ENCODE measurements around the gene PRSS12. TPM values are rescaled to one million over a fixed set of nuclear protein-coding genes. Genes with fewer than 3 reads are reported as not detected.

Gene PRSS12
- total RNA-seq, 1 donor from 2014 or later: not detected

GRCh38 chr4:118285931-118286330 is 66.9 kb downstream of the PRSS12 start:
- intact Hi-C loops (cut with micrococcal nuclease): no loop called here
- peaks cover 31% of the 10 kb centered on the region for H3K36me3 Mint-ChIP-seq (ENCODE audit: low read depth)
- H3K9me3 Mint-ChIP-seq: no peaks in the 10 kb centered on the region
- no peak overlapping the region for H3K4me3 Mint-ChIP-seq
- TF ChIP-seq CTCF (IDR thresholded peaks at IDR 0.05): no peak
- no peak overlapping the region for H3K27ac Mint-ChIP-seq
- DNase-seq: no peak
- POLR2A ChIA-PET: no interaction called here
- peaks cover 36% of the 10 kb centered on the region for H3K4me1 Mint-ChIP-seq
- CTCF ChIA-PET: no interaction called here
- ATAC-seq (ENCODE audit: low read depth): no peak
- no peaks in the 10 kb centered on the region for H3K27me3 Mint-ChIP-seq

- CTCF ChIA-PET: interaction anchor here (1.1 to 1.6 kb wide), 2 partner anchors 12 to 69 kb away, joined by 3 to 4 read pairs; partner anchors contain the start of gene PRSS12
- POLR2A ChIA-PET: no interaction called here
- H3K9me3 Mint-ChIP-seq: no peaks in the 10 kb centered on the region
- H3K36me3 Mint-ChIP-seq (ENCODE audit: low read depth): peaks cover 47% of the 10 kb centered on the region
- ATAC-seq (ENCODE audit: low read depth) (peak; percentile 74), DNase-seq (no peak)
- peak overlapping the region; percentile 59 for H3K27ac Mint-ChIP-seq
- TF ChIP-seq CTCF (IDR thresholded peaks at IDR 0.05): no peak
- no peak overlapping the region for H3K4me3 Mint-ChIP-seq
- H3K27me3 Mint-ChIP-seq: no peaks in the 10 kb centered on the region
- peaks cover 53% of the 10 kb centered on the region for H3K4me1 Mint-ChIP-seq
- intact Hi-C loops (cut with micrococcal nuclease): no loop called here
Observed at GRCh38 chr4:118284169-118284568, 68.6 kb downstream of the PRSS12 start.

GRCh38 chr4:118282692-118283091 is 70.1 kb downstream of the PRSS12 start:
- H3K36me3 Mint-ChIP-seq (ENCODE audit: low read depth): peaks cover 58% of the 10 kb centered on the region
- H3K27ac Mint-ChIP-seq: peak overlapping the region; percentile 32
- DNase-seq (no peak), ATAC-seq (ENCODE audit: low read depth) (no peak)
- no peak overlapping the region for H3K4me3 Mint-ChIP-seq
- H3K27me3 Mint-ChIP-seq: no peaks in the 10 kb centered on the region
- intact Hi-C loops (cut with micrococcal nuclease): no loop called here
- POLR2A ChIA-PET: no interaction called here
- H3K4me1 Mint-ChIP-seq: peaks cover 65% of the 10 kb centered on the region
- CTCF ChIA-PET: no interaction called here
- no peaks in the 10 kb centered on the region for H3K9me3 Mint-ChIP-seq
- TF ChIP-seq CTCF (IDR thresholded peaks at IDR 0.05): no peak

- peaks cover 58% of the 10 kb centered on the region for H3K36me3 Mint-ChIP-seq (ENCODE audit: low read depth)
- H3K27ac Mint-ChIP-seq: peak overlapping the region; percentile 43
- TF ChIP-seq CTCF (IDR thresholded peaks at IDR 0.05): no peak
- intact Hi-C loops (cut with micrococcal nuclease): loop anchor here (1.0 kb wide), 1 partner anchor 71 kb away; the partner anchor contains the start of gene PRSS12
- ChIA-PET CTCF (no interaction called here), POLR2A (no interaction called here)
- peak overlapping the region; percentile 28 for H3K4me3 Mint-ChIP-seq
- ATAC-seq (ENCODE audit: low read depth) (no peak), DNase-seq (no peak)
- H3K4me1 Mint-ChIP-seq: peaks cover 70% of the 10 kb centered on the region
- no peaks in the 10 kb centered on the region for H3K27me3 Mint-ChIP-seq
- no peaks in the 10 kb centered on the region for H3K9me3 Mint-ChIP-seq
Observed at GRCh38 chr4:118281611-118282442, 71.0 kb downstream of the PRSS12 start.

GRCh38 chr4:118280501-118281218 is 72.1 kb downstream of the PRSS12 start:
- H3K36me3 Mint-ChIP-seq (ENCODE audit: low read depth): peaks cover 54% of the 10 kb centered on the region
- H3K4me3 Mint-ChIP-seq: peak overlapping the region; percentile 94
- DNase-seq (no peak), ATAC-seq (ENCODE audit: low read depth) (no peak)
- H3K4me1 Mint-ChIP-seq: peaks cover 70% of the 10 kb centered on the region
- no peaks in the 10 kb centered on the region for H3K9me3 Mint-ChIP-seq
- H3K27me3 Mint-ChIP-seq: no peaks in the 10 kb centered on the region
- TF ChIP-seq CTCF (IDR thresholded peaks at IDR 0.05): no peak
- H3K27ac Mint-ChIP-seq: peak overlapping the region; percentile 43
- intact Hi-C loops (cut with micrococcal nuclease): loop anchor here (1.0 kb wide), 1 partner anchor 73 kb away; the partner anchor contains the start of gene PRSS12
- ChIA-PET POLR2A (no interaction called here), CTCF (no interaction called here)
